Measurements from ENCODE around the gene SF3B6.
"Not testable (repeated sequence)": the region's sequence is repeated elsewhere in the genome, so short reads cannot be mapped to it uniquely, and the experiment has no call there.

GRCh38 chr2:24109431-24109830 is 33.3 kb upstream of the SF3B6 start:
- not testable (repeated sequence) for TF ChIP-seq CTCF, POLR2A (IDR thresholded peaks at IDR 0.05)
